Measurements from ENCODE around the gene MRM1. TPM values are rescaled to one million over a fixed set of nuclear protein-coding genes. Genes with fewer than 3 reads are reported as not detected.

Gene MRM1
- total RNA-seq, 4 donors from 2014 or later, result 9.5 to 20.9 (median 11.5) TPM

GRCh38 chr17:36598951-36599401, 2.4 kb upstream of the MRM1 start:
- 77% methylated on average over 13 of the region's 13 CpGs; no CpG with 5 or more reads in 1 of the 2 donors for WGBS, 2 donors (ENCODE audit: low coverage in 1 of 2)
- no peak for TF ChIP-seq EP300 (IDR thresholded peaks at IDR 0.05; ENCODE audit: low read depth)
- TF ChIP-seq POLR2AphosphoS5 (IDR thresholded peaks at IDR 0.05), result peak in 2 of 3 donors; percentile 57 to 69
- TF ChIP-seq CTCF (IDR thresholded peaks at IDR 0.05), result no peak
- peak; percentile 64 for TF ChIP-seq POLR2A (IDR thresholded peaks at IDR 0.05)

GRCh38 chr17:36599546-36600250, 1.7 kb upstream of the MRM1 start:
- H3K4me1 ChIP-seq, result peaks cover 10 to 74% (median 53%) of the 10 kb centered on the region in 4 donors
- H3K27ac ChIP-seq, result peak overlapping the region; percentile 71 to 90 (median 81)
- no peaks in the 10 kb centered on the region for H3K36me3 ChIP-seq
- H3K27me3 ChIP-seq, result no peaks in the 10 kb centered on the region
- 87% methylated on average over 10 of the region's 11 CpGs; no CpG with 5 or more reads in 1 of the 2 donors for WGBS, 2 donors (ENCODE audit: low coverage in 1 of 2)
- H3K4me3 ChIP-seq, result no peak overlapping the region
- in situ Hi-C loops (cut with MboI; ENCODE audit: low pct_ligation_motif_present in 1 of 4, low pct_unique_long_range_greater_than_20kb in 1 of 4, low sequenced_read_pairs in 3 of 4), result loop anchor here in 2 of 4 donors (25.0 kb wide), 2 partner anchors 638 to 788 kb away; partner anchors contain the start of gene C17orf78 (in 2 of the 2)
- H3K9me3 ChIP-seq, result no peaks in the 10 kb centered on the region
- no peak for DNase-seq
- intact Hi-C loops (cut with DNase I; ENCODE audit: low total_unique reads), result no loop called here
- TF ChIP-seq CTCF (IDR thresholded peaks at IDR 0.05), result no peak
- peak; percentile 5 for TF ChIP-seq POLR2A (IDR thresholded peaks at IDR 0.05)

More at GRCh38 chr17:36598951-36599401, 2.4 kb upstream of the MRM1 start:
- DNase-seq, result peak; percentile 67
- H3K27me3 ChIP-seq, result no peaks in the 10 kb centered on the region
- H3K9me3 ChIP-seq, result no peaks in the 10 kb centered on the region
- H3K36me3 ChIP-seq, result no peaks in the 10 kb centered on the region
- intact Hi-C loops (cut with DNase I; ENCODE audit: low total_unique reads), result no loop called here
- peaks cover 10 to 77% (median 54%) of the 10 kb centered on the region in 4 donors for H3K4me1 ChIP-seq
- no peak overlapping the region for H3K4me3 ChIP-seq
- in situ Hi-C loops (cut with MboI; ENCODE audit: low pct_ligation_motif_present in 1 of 4, low pct_unique_long_range_greater_than_20kb in 1 of 4, low sequenced_read_pairs in 3 of 4), result no loop called here
- peak overlapping the region; percentile 71 to 85 (median 77) for H3K27ac ChIP-seq

- H3K27me3 ChIP-seq, result no peaks in the 10 kb centered on the region
- peak overlapping the region in 1 of 4 donors; percentile 89 for H3K4me3 ChIP-seq
- H3K27ac ChIP-seq, result peak overlapping the region; percentile 85 to 96 (median 90)
- DNase-seq, result no peak
- no peaks in the 10 kb centered on the region for H3K9me3 ChIP-seq
- TF ChIP-seq POLR2AphosphoS5 (IDR thresholded peaks at IDR 0.05), result no peak
- intact Hi-C loops (cut with DNase I; ENCODE audit: low total_unique reads) (no loop called here), in situ Hi-C loops (cut with MboI; ENCODE audit: low pct_ligation_motif_present in 1 of 4, low pct_unique_long_range_greater_than_20kb in 1 of 4, low sequenced_read_pairs in 3 of 4) (loop anchor here in 2 of 4 donors (25.0 kb wide), 2 partner anchors 637 to 787 kb away; partner anchors contain the start of gene C17orf78 (in 2 of the 2))
- H3K36me3 ChIP-seq, result no peaks in the 10 kb centered on the region
- H3K4me1 ChIP-seq, result peaks cover 10 to 73% (median 53%) of the 10 kb centered on the region in 4 donors
- WGBS, 2 donors (ENCODE audit: low coverage in 1 of 2), result 67 to 76% methylated on average over 2 to 3 of the region's 3 CpGs
Measured at GRCh38 chr17:36600465-36600864, 918 bp upstream of the MRM1 start.

GRCh38 chr17:36600936-36601302, 464 bp upstream of the MRM1 start:
- H3K9me3 ChIP-seq, result no peaks in the 10 kb centered on the region
- 24 to 85% methylated on average over 4 to 10 of the region's 10 CpGs for WGBS, 2 donors (ENCODE audit: low coverage in 1 of 2)
- peak overlapping the region; percentile 85 to 96 (median 90) for H3K27ac ChIP-seq
- no peaks in the 10 kb centered on the region for H3K36me3 ChIP-seq
- H3K27me3 ChIP-seq, result no peaks in the 10 kb centered on the region
- TF ChIP-seq EP300 (IDR thresholded peaks at IDR 0.05; ENCODE audit: low read depth), result no peak
- no peak for TF ChIP-seq POLR2A (IDR thresholded peaks at IDR 0.05)
- no peak for TF ChIP-seq POLR2AphosphoS5 (IDR thresholded peaks at IDR 0.05)
- TF ChIP-seq CTCF (IDR thresholded peaks at IDR 0.05), result no peak
- peak overlapping the region; percentile 61 to 98 (median 82) for H3K4me3 ChIP-seq
- DNase-seq, result no peak
- intact Hi-C loops (cut with DNase I; ENCODE audit: low total_unique reads) (no loop called here), in situ Hi-C loops (cut with MboI; ENCODE audit: low pct_ligation_motif_present in 1 of 4, low pct_unique_long_range_greater_than_20kb in 1 of 4, low sequenced_read_pairs in 3 of 4) (loop anchor here in 2 of 4 donors (25.0 kb wide), 2 partner anchors 636 to 786 kb away; partner anchors contain the start of gene C17orf78 (in 2 of the 2))
- H3K4me1 ChIP-seq, result peaks cover 10 to 69% (median 51%) of the 10 kb centered on the region in 4 donors

All from transverse colon (tissue), 4 donors.